ENCODE data around the gene BAHCC1.

GRCh38 chr17:81468770-81469121 is 73.5 kb downstream of the BAHCC1 start:
- TF ChIP-seq CTCF (IDR thresholded peaks at IDR 0.05; ENCODE audit: low read depth, low read length, poor library complexity, severe bottlenecking), result no peak
- no peak for TF ChIP-seq EZH2phosphoT487 (IDR thresholded peaks at IDR 0.05; ENCODE audit: borderline replicate concordance, low read length)
